ENCODE data around the gene SELENOI.
"Not testable (repeated sequence)": the region's sequence is repeated elsewhere in the genome, so short reads cannot be mapped to it uniquely, and the experiment has no call there.

The SELENOI gene

GRCh38 chr2:26345545-26346453 lies at the start of gene SELENOI:
TSS of gene SELENOI (plus strand) at chr2:26346143. CDS start at chr2:26346233, 90 bp downstream.
- DNase-seq (ENCODE audit: low read depth in 2 of 3, low spot score in 2 of 3): peak; percentile 93 to 100 (median 98)

DNA sequence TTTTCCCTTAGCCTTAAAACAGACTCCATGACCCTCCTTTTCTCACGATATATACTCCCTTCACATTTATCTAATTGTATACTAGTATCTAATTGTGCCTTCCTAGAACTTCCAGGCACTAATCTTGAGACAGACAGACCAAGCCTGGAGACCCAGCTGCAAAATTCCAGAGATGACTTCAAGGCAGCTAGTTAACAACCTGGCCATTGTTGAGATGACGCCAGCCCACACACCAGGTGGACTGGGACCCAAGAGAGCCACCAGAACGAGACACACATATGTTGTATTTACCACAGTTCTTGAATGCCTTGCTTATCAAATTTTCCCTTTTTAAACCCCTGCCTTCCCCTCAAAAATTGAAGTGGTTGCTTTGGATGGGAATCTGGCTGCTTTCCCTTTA lies 48.9 kb upstream of the SELENOI start:
- no peak for DNase-seq (ENCODE audit: low read depth in 2 of 3, low spot score in 2 of 3)

DNA sequence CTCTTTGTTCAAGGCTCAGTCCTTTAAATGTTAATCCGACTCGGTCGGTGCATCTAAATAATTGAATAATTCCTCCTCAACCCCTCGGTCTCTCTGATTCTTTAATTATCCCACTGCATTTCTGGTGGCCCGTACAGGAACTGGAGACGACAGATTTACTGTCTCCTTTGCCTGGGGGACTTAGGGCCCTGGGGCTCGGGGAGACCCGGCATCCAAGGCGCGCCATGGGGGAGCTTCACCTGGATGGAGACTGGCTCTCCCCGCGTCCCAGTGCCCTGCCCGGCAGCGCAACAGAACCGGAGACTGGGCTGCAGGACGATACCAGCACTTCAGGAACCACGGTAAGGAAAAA lies 47.7 kb upstream of the SELENOI start:
- no peak for DNase-seq (ENCODE audit: low read depth in 2 of 3, low spot score in 2 of 3)

DNA sequence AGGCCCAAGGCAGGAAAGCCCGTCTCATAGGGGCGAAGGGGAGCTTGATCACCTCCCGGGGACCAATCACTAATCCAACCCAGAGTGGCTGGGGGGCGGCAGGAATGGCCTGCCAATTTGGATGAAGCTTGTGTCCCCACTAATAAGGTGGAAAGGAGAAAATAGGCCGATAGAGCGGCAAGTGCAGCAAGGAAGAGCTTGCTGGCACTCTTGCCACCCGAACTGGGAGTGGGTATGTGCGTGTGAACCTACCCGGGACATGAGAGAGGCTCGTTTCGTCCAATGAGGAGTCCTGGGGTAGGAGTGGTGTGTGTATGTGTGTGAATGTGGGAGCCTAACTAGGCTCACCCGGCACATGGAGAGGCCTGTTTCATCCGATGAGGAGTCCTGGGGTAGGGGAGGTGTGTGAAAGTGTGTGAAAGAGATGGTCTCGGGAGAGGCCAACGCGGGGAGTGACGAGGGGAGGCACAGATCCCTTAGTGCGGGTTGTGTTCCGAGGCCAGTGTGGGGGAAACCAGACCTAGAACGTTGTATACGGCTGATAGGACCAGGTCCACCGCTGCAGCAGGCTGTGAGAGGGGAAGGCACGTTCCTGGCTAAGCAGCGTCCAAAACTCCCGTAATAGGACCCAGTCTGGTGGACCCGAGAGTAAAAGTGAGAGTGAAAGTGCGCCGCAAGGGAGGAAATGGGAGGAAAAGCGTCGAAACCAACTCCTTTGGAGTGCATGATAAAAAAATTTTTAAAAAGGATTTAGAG lies 47.1 kb upstream of the SELENOI start:
- DNase-seq (ENCODE audit: low read depth in 2 of 3, low spot score in 2 of 3): peak in 2 of 3 experiments; percentile 25 to 31

DNA sequence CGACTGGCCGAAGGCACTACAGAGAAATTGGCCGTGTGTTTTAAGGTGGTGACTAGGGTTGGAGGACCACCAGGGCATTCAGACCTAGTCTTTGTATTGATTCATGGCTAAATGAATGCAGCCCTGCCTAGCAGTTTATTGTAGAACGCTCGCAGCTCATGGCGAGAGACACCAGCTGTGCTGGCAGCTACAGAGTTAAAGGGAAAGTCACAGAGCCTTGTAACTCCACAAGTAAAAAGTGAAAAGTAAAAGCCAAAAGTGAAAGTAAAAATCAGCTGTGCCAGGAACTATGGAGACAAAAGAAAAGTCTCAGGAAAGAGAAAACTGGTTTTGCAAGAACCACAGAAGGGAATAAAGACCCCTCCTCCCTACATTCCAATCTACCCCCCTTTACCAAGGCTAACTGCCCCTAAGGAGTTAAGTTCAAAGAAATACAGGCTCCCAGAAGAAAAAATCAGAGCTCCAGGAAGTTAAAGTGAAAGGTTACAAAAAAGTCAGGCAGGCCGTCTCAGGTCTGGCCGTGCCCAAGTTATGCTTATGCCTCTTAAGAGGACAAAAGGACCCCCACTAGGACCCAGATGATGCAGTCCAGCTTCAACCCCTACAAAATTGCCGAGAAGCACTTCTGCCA lies 46.4 kb upstream of the SELENOI start:
- DNase-seq (ENCODE audit: low read depth in 2 of 3, low spot score in 2 of 3): no peak

- no peak for DNase-seq (ENCODE audit: low read depth in 2 of 3, low spot score in 2 of 3)
These were observed 45.6 kb upstream of the SELENOI start for GRCh38 chr2:26300234-26300925.

- DNase-seq (ENCODE audit: low read depth in 2 of 3, low spot score in 2 of 3): no peak
These were observed 43.1 kb upstream of the SELENOI start for GRCh38 chr2:26302846-26303245.

DNA sequence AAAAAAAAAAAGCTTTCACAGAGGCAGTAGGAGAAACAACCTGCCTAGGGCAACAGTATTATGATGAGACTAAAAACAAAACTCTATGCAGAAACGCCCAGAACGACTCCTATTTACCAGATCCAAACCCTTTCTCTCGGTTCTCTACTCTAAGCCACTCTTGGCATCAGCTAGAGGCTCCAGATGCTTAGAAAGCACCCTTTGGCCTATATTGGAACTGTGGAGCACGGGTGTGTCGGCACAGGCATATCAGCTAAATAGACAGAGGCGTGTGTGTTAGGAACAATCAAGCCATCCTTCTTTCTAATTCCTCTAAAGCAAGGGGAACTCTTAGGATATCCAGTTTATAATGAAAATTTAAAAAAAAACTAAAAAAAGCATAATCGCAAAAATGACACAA lies 40.8 kb upstream of the SELENOI start:
- DNase-seq (ENCODE audit: low read depth in 2 of 3, low spot score in 2 of 3): not testable (repeated sequence)

- no peak for DNase-seq (ENCODE audit: low read depth in 2 of 3, low spot score in 2 of 3)
These were observed 40.4 kb upstream of the SELENOI start for GRCh38 chr2:26305540-26305939.

- no peak for DNase-seq (ENCODE audit: low read depth in 2 of 3, low spot score in 2 of 3)
These were observed 36.0 kb upstream of the SELENOI start for GRCh38 chr2:26309921-26310320.

GRCh38 chr2:26312471-26312870 lies 33.5 kb upstream of the SELENOI start:
- DNase-seq (ENCODE audit: low read depth in 2 of 3, low spot score in 2 of 3): no peak

GRCh38 chr2:26313446-26313845 lies 32.5 kb upstream of the SELENOI start:
- DNase-seq (ENCODE audit: low read depth in 2 of 3, low spot score in 2 of 3): no peak

GRCh38 chr2:26314243-26314642 lies 31.7 kb upstream of the SELENOI start:
- no peak for DNase-seq (ENCODE audit: low read depth in 2 of 3, low spot score in 2 of 3)

DNA sequence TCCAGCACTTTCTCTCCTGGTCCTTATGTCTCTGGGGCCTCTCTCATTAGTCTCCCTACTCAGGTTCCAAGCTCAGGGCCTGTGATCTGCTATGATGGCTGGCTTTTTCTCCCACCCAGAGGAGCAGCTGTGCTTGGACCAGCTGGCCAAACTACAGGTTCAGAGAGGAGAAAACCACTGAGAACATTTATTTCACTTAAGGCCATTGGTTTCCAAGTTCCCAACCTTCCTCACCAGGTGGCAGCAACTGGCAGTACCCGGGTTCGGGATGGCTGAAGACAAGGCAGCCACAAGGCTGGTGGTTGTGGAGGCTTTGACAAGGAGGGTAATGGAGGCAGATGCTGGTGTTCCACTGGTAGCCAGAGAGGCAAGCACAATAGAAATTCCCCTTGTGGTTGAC lies 29.9 kb upstream of the SELENOI start:
- no peak for DNase-seq (ENCODE audit: low read depth in 2 of 3, low spot score in 2 of 3)

- DNase-seq (ENCODE audit: low read depth in 2 of 3, low spot score in 2 of 3): no peak
These were observed 29.1 kb upstream of the SELENOI start for GRCh38 chr2:26316845-26317244.

GRCh38 chr2:26317377-26318105 lies 28.4 kb upstream of the SELENOI start:
- no peak for DNase-seq (ENCODE audit: low read depth in 2 of 3, low spot score in 2 of 3)

GRCh38 chr2:26318950-26319349 lies 27.0 kb upstream of the SELENOI start:
- DNase-seq (ENCODE audit: low read depth in 2 of 3, low spot score in 2 of 3): no peak

GRCh38 chr2:26324479-26324878 lies 21.5 kb upstream of the SELENOI start:
- DNase-seq (ENCODE audit: low read depth in 2 of 3, low spot score in 2 of 3): not testable (repeated sequence)

DNA sequence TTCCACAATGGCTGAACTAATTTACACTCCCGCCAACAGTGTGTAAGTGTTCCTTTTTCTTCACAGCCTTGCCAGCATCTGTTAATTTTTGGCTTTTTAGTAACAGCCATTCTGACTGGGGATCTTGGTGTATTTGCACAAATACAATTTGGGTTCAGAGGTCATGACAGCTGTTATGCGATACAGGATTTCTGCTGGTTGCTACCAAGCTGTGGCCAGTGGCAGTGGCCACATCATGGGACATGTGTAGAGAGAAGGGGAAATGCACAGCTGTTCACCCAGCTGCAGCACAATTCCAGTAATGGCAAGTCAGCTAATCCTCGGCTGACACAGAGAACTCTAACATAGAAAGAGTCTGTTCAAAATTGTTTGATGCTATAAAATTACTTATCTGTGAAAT lies 21.0 kb upstream of the SELENOI start:
- DNase-seq (ENCODE audit: low read depth in 2 of 3, low spot score in 2 of 3): no peak

DNA sequence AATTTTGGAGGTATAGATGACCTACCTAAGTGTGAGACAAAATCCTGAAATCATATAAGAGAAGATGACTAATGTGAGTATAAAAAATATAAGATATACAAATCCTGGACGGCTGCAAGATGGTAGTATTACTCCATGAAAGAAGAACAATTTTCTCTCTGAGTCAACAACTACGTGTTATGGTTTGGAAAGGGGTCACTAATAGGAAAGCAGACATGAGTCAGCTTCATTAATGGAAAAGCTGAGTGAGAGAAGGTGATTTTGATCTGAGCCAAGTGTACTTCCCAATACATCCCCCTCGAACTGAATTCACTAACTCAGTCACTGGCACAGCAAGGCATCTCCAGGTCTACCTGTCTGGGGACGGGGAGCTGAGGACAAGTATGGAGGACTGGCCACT lies 20.1 kb upstream of the SELENOI start:
- DNase-seq (ENCODE audit: low read depth in 2 of 3, low spot score in 2 of 3): no peak

GRCh38 chr2:26326514-26326913 lies 19.4 kb upstream of the SELENOI start:
- no peak for DNase-seq (ENCODE audit: low read depth in 2 of 3, low spot score in 2 of 3)

All from activated CD8-positive, alpha-beta memory T cell treated with anti-CD3 and anti-CD28 coated beads for 48 hours (primary cell).